Measurements from ENCODE around the gene PNP. TPM values are rescaled to one million over a fixed set of nuclear protein-coding genes. Genes with fewer than 3 reads are reported as not detected.

The PNP gene
- total and polyA plus RNA-seq, 10 of the 15 experiments (the other 5 are each of a cell fraction or from before 2014, with no cell fraction given), result 103 to 215 (median 138) TPM

DNA sequence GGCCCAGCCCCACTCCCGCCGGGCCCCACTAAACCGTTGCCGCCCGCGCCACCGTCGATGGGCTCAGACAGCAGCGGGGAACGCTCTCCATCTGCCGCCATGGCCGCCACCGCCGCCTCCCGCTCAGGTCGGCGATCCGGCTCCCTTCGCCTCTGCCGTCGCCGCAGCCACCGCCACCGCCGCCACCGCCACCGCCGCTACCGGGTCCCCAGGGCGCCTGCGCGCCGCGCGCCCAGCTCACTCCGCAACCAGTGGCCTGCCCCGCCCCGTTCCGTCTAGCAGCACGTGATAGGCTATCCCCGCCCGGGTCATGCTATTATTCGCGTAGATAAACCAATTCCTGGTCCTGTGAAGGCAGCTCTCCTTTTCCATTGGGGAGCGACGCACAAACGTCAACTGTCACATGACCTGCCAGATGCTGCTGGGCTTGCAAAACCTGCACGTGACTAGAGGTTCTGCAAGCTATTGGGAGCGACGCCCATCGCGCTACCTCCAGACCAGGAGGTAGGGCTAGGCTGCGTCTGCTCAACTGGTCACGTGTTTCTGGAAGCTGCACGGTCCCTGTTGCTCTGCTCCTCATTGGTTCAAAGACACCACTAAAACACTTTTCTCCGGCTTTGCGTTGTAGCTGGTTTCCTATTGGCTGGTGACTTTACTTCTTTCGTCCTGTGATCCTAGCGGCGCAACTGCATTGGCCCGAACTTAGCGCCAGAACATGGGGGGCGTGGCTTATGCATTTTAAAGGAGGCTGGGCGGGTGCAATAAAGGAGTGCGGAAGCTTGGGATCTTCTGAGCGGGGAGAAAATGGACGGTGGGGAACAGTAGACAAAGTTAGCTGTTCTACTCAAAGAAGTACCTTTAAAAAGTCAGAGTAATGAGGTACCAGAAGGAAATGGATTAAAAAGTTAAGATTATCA lies 7.7 kb upstream of the PNP start, which contains the start of gene PIP4P1 (continued):
- TF ChIP-seq SIX5 (IDR thresholded peaks at IDR 0.05; ENCODE audit: low read depth, low read length, severe bottlenecking) (no peak), CEBPB (IDR thresholded peaks at IDR 0.05; ENCODE audit: borderline replicate concordance in 1 of 2, low read depth in 2 of 2, low read length in 2 of 2) (no peak), SIN3A (IDR thresholded peaks at IDR 0.05; ENCODE audit: low read depth, low read length) (peak; percentile 40; the same call in 1 of the 2 replicates), RB1 (IDR thresholded peaks at IDR 0.05; ENCODE audit: borderline replicate concordance) (peak; percentile 71; the same call in 1 of the 2 replicates), CHD1 (IDR thresholded peaks at IDR 0.05; ENCODE audit: low read depth, low read length) (no peak), POLR2AphosphoS5 (IDR thresholded peaks at IDR 0.05; ENCODE audit: low read length) (peak; percentile 86), BMI1 (IDR thresholded peaks at IDR 0.05; ENCODE audit: borderline replicate concordance) (no peak), RFX5 (IDR thresholded peaks at IDR 0.05; ENCODE audit: low read depth, low read length) (peak; percentile 86), ESRRA (IDR thresholded peaks at IDR 0.05; ENCODE audit: low read length) (no peak), FOS (IDR thresholded peaks at IDR 0.05; ENCODE audit: borderline replicate concordance, extremely low read depth, insufficient read length) (peak; percentile 79), SP1 (IDR thresholded peaks at IDR 0.05; ENCODE audit: low read depth, low read length) (peak; percentile 95), E4F1 (IDR thresholded peaks at IDR 0.05; ENCODE audit: borderline replicate concordance, partially characterized antibody) (no peak), SMARCA5 (IDR thresholded peaks at IDR 0.05) (no peak; the same call in 1 of the 2 replicates), MTA3 (IDR thresholded peaks at IDR 0.05; ENCODE audit: borderline replicate concordance, low read length) (no peak)
